ENCODE data around the gene PLEKHA1.

DNA sequence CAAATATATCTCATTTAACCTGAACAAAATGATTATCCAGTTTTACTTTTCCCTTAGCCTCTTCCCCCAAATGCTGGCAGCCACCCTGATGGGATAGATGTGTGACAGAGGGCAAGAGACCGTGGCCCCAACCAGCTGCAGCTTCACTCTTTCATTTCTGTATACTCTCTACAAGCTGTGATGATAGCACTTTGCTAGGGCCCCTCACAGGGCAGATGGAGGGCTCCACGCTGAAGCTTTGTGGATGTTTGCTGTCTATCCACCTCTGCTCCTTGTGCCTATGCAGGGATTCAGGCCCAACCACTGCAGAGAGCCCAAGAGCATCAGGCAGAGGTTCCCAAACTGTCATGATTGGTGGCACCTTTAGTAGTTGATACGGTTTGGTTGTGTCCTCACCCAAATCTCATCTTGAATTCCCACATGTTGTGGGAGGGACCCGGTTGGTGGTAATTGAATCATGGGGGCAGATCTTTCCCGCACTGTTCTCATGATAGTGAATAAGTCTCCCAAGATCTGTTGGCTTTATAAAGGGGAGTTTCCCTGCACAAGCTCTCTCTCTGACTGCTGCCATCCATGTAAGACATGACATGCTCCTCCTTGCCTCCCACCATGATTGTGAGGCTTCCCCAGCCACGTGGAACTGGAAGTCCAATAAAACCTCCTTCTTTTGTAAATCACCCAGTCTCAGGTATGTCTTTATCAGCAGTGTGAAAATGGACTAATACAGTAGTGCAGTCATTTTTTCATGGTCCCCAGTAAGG lies 107.0 kb downstream of the PLEKHA1 start:
- TF ChIP-seq POLR2A (IDR thresholded peaks at IDR 0.05; ENCODE audit: extremely low read depth, insufficient read length): no peak
- TF ChIP-seq, protein P1, sequence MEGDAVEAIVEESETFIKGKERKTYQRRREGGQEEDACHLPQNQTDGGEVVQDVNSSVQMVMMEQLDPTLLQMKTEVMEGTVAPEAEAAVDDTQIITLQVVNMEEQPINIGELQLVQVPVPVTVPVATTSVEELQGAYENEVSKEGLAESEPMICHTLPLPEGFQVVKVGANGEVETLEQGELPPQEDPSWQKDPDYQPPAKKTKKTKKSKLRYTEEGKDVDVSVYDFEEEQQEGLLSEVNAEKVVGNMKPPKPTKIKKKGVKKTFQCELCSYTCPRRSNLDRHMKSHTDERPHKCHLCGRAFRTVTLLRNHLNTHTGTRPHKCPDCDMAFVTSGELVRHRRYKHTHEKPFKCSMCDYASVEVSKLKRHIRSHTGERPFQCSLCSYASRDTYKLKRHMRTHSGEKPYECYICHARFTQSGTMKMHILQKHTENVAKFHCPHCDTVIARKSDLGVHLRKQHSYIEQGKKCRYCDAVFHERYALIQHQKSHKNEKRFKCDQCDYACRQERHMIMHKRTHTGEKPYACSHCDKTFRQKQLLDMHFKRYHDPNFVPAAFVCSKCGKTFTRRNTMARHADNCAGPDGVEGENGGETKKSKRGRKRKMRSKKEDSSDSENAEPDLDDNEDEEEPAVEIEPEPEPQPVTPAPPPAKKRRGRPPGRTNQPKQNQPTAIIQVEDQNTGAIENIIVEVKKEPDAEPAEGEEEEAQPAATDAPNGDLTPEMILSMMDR (IDR thresholded peaks at IDR 0.05; ENCODE audit: low read depth, low read length): no peak

Measured in NB4 (cell line).